Caco-2 (cell line): ENCODE data around the gene SRGAP2B. TPM values are rescaled to one million over a fixed set of nuclear protein-coding genes. Genes with fewer than 3 reads are reported as not detected.
"Not testable (repeated sequence)": the region's sequence is repeated elsewhere in the genome, so short reads cannot be mapped to it uniquely, and the experiment has no call there.

ENCODE experiments used
- BruUV-seq: library from RNA; stranded (reverse); fragments of 400-500 nt; replicated peaks from 2 replicates; lab custom pipeline; 2021; lab: Mats Ljungman, UMichigan
- CTCF ChIA-PET: fragments of 300-600 bp; sonication (Branson Sonifier 250); formaldehyde crosslinking; loops from one replicate; lab custom pipeline; 2022; ENCODE audit warnings: antibody characterized with exemption; lab: Charles Lee
- POLR2A ChIA-PET: fragments of 300-600 bp; sonication (Branson Sonifier 250); formaldehyde crosslinking; loops from one replicate; lab custom pipeline; 2022; ENCODE audit warnings: antibody characterized with exemption; lab: Charles Lee
- DNase-seq, 2 experiments: peaks; one replicate each; pipeline versions ENCODE4 v3.0.0 to v3.0.0-alpha.2; 2020 to 2022
- H3K27me3 ChIP-seq: replicated peaks from 2 replicates; pipeline ENCODE4 v1.6.0; 2011; ENCODE audit warnings: low read length; ENCODE audit not compliant: control insufficient read depth, insufficient read depth
- H3K36me3 ChIP-seq: 2 replicates; pipeline ENCODE4 v1.5.1; 2011; ENCODE audit warnings: low read length; ENCODE audit not compliant: control insufficient read depth, insufficient read depth
- H3K4me1 ChIP-seq: fragments of 250-450 bp; sonication (Bioruptor Pico); 2 replicates; pipeline ENCODE4 v1.5.1; 2020; ENCODE audit warnings: mild to moderate bottlenecking
- H3K4me3 ChIP-seq: 2 replicates; pipeline ENCODE4 v1.5.1; 2011; ENCODE audit warnings: low read depth, mild to moderate bottlenecking, control low read depth, low read length
- H3K9me3 ChIP-seq: fragments of 250-450 bp; sonication (Bioruptor Pico); 2 replicates; pipeline ENCODE4 v1.5.1; 2020; ENCODE audit warnings: mild to moderate bottlenecking, moderate library complexity
- H3K27ac Mint-ChIP-seq: one replicate; pipeline ENCODE4 v1.8.0; 2022; ENCODE audit warnings: mixed read lengths; ENCODE audit not compliant: unreplicated experiment
- H3K27me3 Mint-ChIP-seq: one replicate; pipeline ENCODE4 v1.8.0; 2022; ENCODE audit warnings: mixed read lengths; ENCODE audit not compliant: insufficient read depth, unreplicated experiment
- H3K36me3 Mint-ChIP-seq: one replicate; pipeline ENCODE4 v1.8.0; 2022; ENCODE audit warnings: mild to moderate bottlenecking, mixed read lengths; ENCODE audit not compliant: insufficient read depth, unreplicated experiment
- H3K4me1 Mint-ChIP-seq: one replicate; pipeline ENCODE4 v1.8.0; 2022; ENCODE audit warnings: low read depth, mixed read lengths; ENCODE audit not compliant: unreplicated experiment
- H3K4me3 Mint-ChIP-seq: one replicate; pipeline ENCODE4 v1.8.0; 2022; ENCODE audit warnings: mild to moderate bottlenecking, moderate library complexity, mixed read lengths; ENCODE audit not compliant: unreplicated experiment
- H3K9me3 Mint-ChIP-seq: one replicate; pipeline ENCODE4 v1.8.0; 2022; ENCODE audit warnings: mixed read lengths; ENCODE audit not compliant: unreplicated experiment
- intact Hi-C: fragments of 100-400 bp; cut with micrococcal nuclease; formaldehyde crosslinking; loops from one replicate; pipeline ENCODE4 v1.10.0; 2022; ENCODE audit not compliant: unreplicated experiment
- total RNA-seq: library from RNA; stranded (reverse); gene quantifications from 2 replicates; pipeline ENCODE4 v1.2.3, GENCODE V29; 2022

Gene SRGAP2B
- total RNA-seq, 1 experiment from 2014 or later = 6.5 TPM

GRCh38 chr1:144858607-144859006, 236.5 kb downstream of the SRGAP2B start:
- H3K4me3 ChIP-seq, POLR2A ChIA-PET, H3K9me3 ChIP-seq, intact Hi-C loops, H3K27me3 Mint-ChIP-seq, CTCF ChIA-PET, H3K4me1 ChIP-seq, H3K27me3 ChIP-seq, H3K36me3 Mint-ChIP-seq, H3K4me3 Mint-ChIP-seq, H3K27ac Mint-ChIP-seq, BruUV-seq, H3K36me3 ChIP-seq, H3K9me3 Mint-ChIP-seq, H3K4me1 Mint-ChIP-seq: not testable (repeated sequence)
- peak in 1 of 2 experiments; percentile 12 for DNase-seq

Other genes starting within 250 kb of the SRGAP2B start
- 5.1 and 5.9 TPM in 2 replicates for gene FAM72D, start 646 bp upstream of the SRGAP2B start, total RNA-seq
- gene PPIAL4D, start 146.8 kb upstream of the SRGAP2B start, total RNA-seq = not detected in 2 replicates